IMR-90 (cell line): ENCODE data around the gene MCTP2. TPM values are rescaled to one million over a fixed set of nuclear protein-coding genes. Genes with fewer than 3 reads are reported as not detected.

Source experiments
- ATAC-seq: fragments of 200-7000 bp; cut with Tn5 transposase; 2 replicates; pipeline ENCODE4 v1.9.1; 2020; ENCODE audit warnings: low read depth, mild to moderate bottlenecking, moderate library complexity
- BruUV-seq: library from RNA; stranded (reverse); fragments of 400-500 nt; replicated peaks from 2 replicates; lab custom pipeline; 2021; lab: Mats Ljungman, UMichigan
- CTCF ChIA-PET: fragments of 300-600 bp; formaldehyde crosslinking; extraction: SDS; loops from one replicate; lab custom pipeline; 2021; ENCODE audit warnings: antibody characterized with exemption; lab: Yijun Ruan, JAX
- POLR2A ChIA-PET: fragments of 300-600 bp; sonication (Branson Sonifier 250); formaldehyde crosslinking; loops from one replicate; lab custom pipeline; 2022; ENCODE audit warnings: antibody characterized with exemption; ENCODE audit not compliant: unreplicated experiment; lab: Charles Lee
- DNase-seq: peaks from one replicate; pipeline ENCODE4 v3.0.0; 2013
- H2AFZ ChIP-seq: replicated peaks from 2 replicates; pipeline ENCODE3; 2013; ENCODE audit warnings: low read length, mild to moderate bottlenecking; ENCODE audit not compliant: poor library complexity
- H2AK5ac ChIP-seq: 2 replicates; pipeline ENCODE4 v1.6.1; 2013; ENCODE audit warnings: low read depth, low read length, inconsistent platforms
- H2AK9ac ChIP-seq: replicated peaks from 2 replicates; pipeline ENCODE3; 2013; ENCODE audit warnings: mild to moderate bottlenecking, low read depth, low read length, moderate library complexity; ENCODE audit not compliant: poor library complexity
- H2BK120ac ChIP-seq: 2 replicates; pipeline ENCODE4 v1.6.1; 2013; ENCODE audit warnings: low read depth, low read length, inconsistent platforms
- H2BK15ac ChIP-seq: 3 replicates; pipeline ENCODE4 v1.6.1; 2013; ENCODE audit warnings: low read depth, low read length, inconsistent platforms
- H2BK20ac ChIP-seq: 2 replicates; pipeline ENCODE4 v1.6.1; 2013; ENCODE audit warnings: low read depth, mild to moderate bottlenecking, inconsistent platforms, low read length, moderate library complexity
- H2BK5ac ChIP-seq: 2 replicates; pipeline ENCODE4 v1.6.1; 2013; ENCODE audit warnings: mild to moderate bottlenecking, low read depth, low read length, inconsistent platforms; ENCODE audit not compliant: poor library complexity, severe bottlenecking
- H3K14ac ChIP-seq: replicated peaks from 2 replicates; pipeline ENCODE4 v1.6.1; 2013; ENCODE audit warnings: low read depth, low read length, inconsistent platforms
- H3K18ac ChIP-seq: 2 replicates; pipeline ENCODE4 v1.6.1; 2013; ENCODE audit warnings: low read depth, low read length, control low read depth
- H3K23ac ChIP-seq: 2 replicates; pipeline ENCODE4 v1.6.1; 2013; ENCODE audit warnings: low read depth, low read length, inconsistent platforms
- H3K27ac ChIP-seq: 2 replicates; pipeline ENCODE4 v1.5.1; 2013; ENCODE audit warnings: mild to moderate bottlenecking, control low read depth, low read length; ENCODE audit not compliant: insufficient read depth
- H3K27me3 ChIP-seq: 2 replicates; pipeline ENCODE4 v1.6.1; 2013; ENCODE audit warnings: low read length; ENCODE audit not compliant: control insufficient read depth, insufficient read depth
- H3K36me3 ChIP-seq: 2 replicates; pipeline ENCODE4 v1.6.1; 2013; ENCODE audit warnings: low read length, mixed read lengths; ENCODE audit not compliant: control insufficient read depth, insufficient read depth
- H3K4ac ChIP-seq: 2 replicates; pipeline ENCODE4 v1.6.1; 2013; ENCODE audit warnings: low read depth, low read length, inconsistent platforms
- H3K4me1 ChIP-seq: 2 replicates; pipeline ENCODE4 v1.6.1; 2013; ENCODE audit warnings: low read length, mixed read lengths; ENCODE audit not compliant: control insufficient read depth, insufficient read depth
- H3K4me2 ChIP-seq: 2 replicates; pipeline ENCODE4 v1.6.1; 2013; ENCODE audit warnings: low read depth, mild to moderate bottlenecking, control low read depth, low read length, moderate library complexity
- H3K4me3 ChIP-seq: 2 replicates; pipeline ENCODE4 v1.5.1; 2013; ENCODE audit warnings: low read depth, mild to moderate bottlenecking, control low read depth, low read length, moderate library complexity; ENCODE audit not compliant: insufficient read depth
- H3K56ac ChIP-seq: 2 replicates; pipeline ENCODE4 v1.6.1; 2013; ENCODE audit warnings: low read length, inconsistent platforms; ENCODE audit not compliant: insufficient read depth; ENCODE audit errors: extremely low read depth
- H3K79me1 ChIP-seq, 2 experiments: 2 replicates each; pipeline ENCODE4 v1.6.1; 2013; ENCODE audit warnings: low read length in 2 of 2, inconsistent platforms in 1 of 2, low read depth in 1 of 2
- H3K9ac ChIP-seq: 2 replicates; pipeline ENCODE4 v1.6.1; 2013; ENCODE audit warnings: low read depth, low read length, control low read depth
- H3K9me1 ChIP-seq: 2 replicates; pipeline ENCODE4 v1.6.1; 2013; ENCODE audit warnings: low read length, inconsistent platforms; ENCODE audit not compliant: insufficient read depth
- H3K9me3 ChIP-seq: 2 replicates; pipeline ENCODE4 v1.6.1; 2013; ENCODE audit warnings: low read length; ENCODE audit not compliant: control insufficient read depth, insufficient read depth
- H4K20me1 ChIP-seq: 2 replicates; pipeline ENCODE4 v1.6.1; 2013; ENCODE audit warnings: low read length, inconsistent platforms; ENCODE audit not compliant: insufficient read depth
- H4K5ac ChIP-seq: 2 replicates; pipeline ENCODE4 v1.6.1; 2013; ENCODE audit warnings: mild to moderate bottlenecking, low read depth, low read length, control low read depth
- H4K8ac ChIP-seq, 2 experiments: 2 replicates each; pipeline ENCODE4 v1.6.1; 2013; ENCODE audit warnings: low read depth in 2 of 2, low read length in 2 of 2, control low read depth in 1 of 2, inconsistent platforms in 1 of 2
- H4K91ac ChIP-seq: 2 replicates; pipeline ENCODE4 v1.6.1; 2013; ENCODE audit warnings: low read depth, low read length, inconsistent platforms; ENCODE audit not compliant: insufficient read depth
- BHLHE40 ChIP-seq: fragments of 150-350 bp; IDR thresholded peaks from 2 replicates; pipeline ENCODE4 v1.6.1; 2016; ENCODE audit warnings: mild to moderate bottlenecking, low read depth, low read length
- CEBPB ChIP-seq: IDR thresholded peaks from 2 replicates; pipeline ENCODE4 v1.6.1; 2012; ENCODE audit warnings: low read depth, low read length, improper control_type of control experiment
- CTCF ChIP-seq: conservative IDR thresholded peaks from 2 replicates; pipeline ENCODE4 v1.5.1; 2012; ENCODE audit warnings: mild to moderate bottlenecking, low read depth, low read length, improper control_type of control experiment
- ELK1 ChIP-seq: fragments of 150-350 bp; IDR thresholded peaks from 2 replicates; pipeline ENCODE4 v1.6.1; 2016; ENCODE audit warnings: low read depth, mild to moderate bottlenecking, low read length, moderate library complexity, borderline replicate concordance
- FOS ChIP-seq: fragments of 150-350 bp; IDR thresholded peaks from 2 replicates; pipeline ENCODE4 v1.6.1; 2016; ENCODE audit warnings: low read depth, low read length
- MAZ ChIP-seq: IDR thresholded peaks from 2 replicates; pipeline ENCODE4 v1.6.1; 2012; ENCODE audit warnings: low read depth, mild to moderate bottlenecking, low read length, improper control_type of control experiment, moderate library complexity, borderline replicate concordance
- NFE2L2 ChIP-seq: fragments of 150-350 bp; IDR thresholded peaks from 2 replicates; pipeline ENCODE4 v1.6.1; 2016; ENCODE audit warnings: low read depth, mild to moderate bottlenecking, low read length
- POLR2A ChIP-seq: IDR thresholded peaks from 2 replicates; pipeline ENCODE4 v1.6.1; 2012; ENCODE audit warnings: mild to moderate bottlenecking, low read depth, low read length
- RAD21 ChIP-seq: IDR thresholded peaks from 2 replicates; pipeline ENCODE4 v1.6.1; 2012; ENCODE audit warnings: low read length, improper control_type of control experiment
- RCOR1 ChIP-seq: IDR thresholded peaks from 2 replicates; pipeline ENCODE4 v1.6.1; 2012; ENCODE audit warnings: mild to moderate bottlenecking, low read length, improper control_type of control experiment; ENCODE audit not compliant: insufficient replicate concordance
- RFX5 ChIP-seq: IDR thresholded peaks from 2 replicates; pipeline ENCODE4 v1.8.0; 2012; ENCODE audit warnings: low read depth, mild to moderate bottlenecking, low read length, moderate library complexity
- SMC3 ChIP-seq: fragments of 150-350 bp; IDR thresholded peaks from 2 replicates; pipeline ENCODE4 v1.6.1; 2016; ENCODE audit warnings: low read depth, mild to moderate bottlenecking, antibody characterized with exemption, low read length, moderate library complexity
- USF2 ChIP-seq: fragments of 150-350 bp; IDR thresholded peaks from 2 replicates; pipeline ENCODE4 v1.6.1; 2017; ENCODE audit warnings: mild to moderate bottlenecking, antibody characterized with exemption, low read length, low read depth
- WGBS, 2 experiments: methylation state at CpG; one replicate each; pipeline versions ENCODE4 v1.1.5 to v1.1.7; 2013; ENCODE audit warnings: missing lambda C conversion rate in 2 of 2; ENCODE audit not compliant: insufficient read length in 1 of 2; ENCODE audit errors: extremely low coverage in 2 of 2; 5-methylcytosine and 5-hydroxymethylcytosine counted together
- dilution Hi-C: fragments of 300-500 bp; cut with HindIII; formaldehyde crosslinking; loops from one replicate; pipeline ENCODE4 v1.14.3; 2018; ENCODE audit warnings: low sequenced_read_pairs; ENCODE audit not compliant: unreplicated experiment
- in situ Hi-C: fragments of 300-500 bp; cut with MboI; formaldehyde crosslinking; loops from 3 replicates; pipeline ENCODE4 v1.14.3; 2019; ENCODE audit warnings: low sequenced_read_pairs, inconsistent platforms, mixed read lengths
- intact Hi-C: fragments of 100-400 bp; cut with micrococcal nuclease; formaldehyde crosslinking; loops from 2 replicates; pipeline ENCODE4 v1.10.0; 2022
- polyA plus RNA-seq, 3 experiments: library from polyadenylated mRNA; depleted of rRNA; stranded (reverse); fragments of >200 nt; gene quantifications; 2 replicates each; pipeline ENCODE4 v1.2.3, GENCODE V29; 2012; ENCODE audit warnings: low replicate concordance in 1 of 3
- total RNA-seq: library from RNA; depleted of rRNA; stranded (reverse); fragments of >200 nt; gene quantifications from 2 replicates; pipeline ENCODE4 v1.2.3, GENCODE V29; 2012

MCTP2 gene
- total and polyA plus RNA-seq, 2 of the 4 experiments (the other 2 are of a cell fraction) = 5.1 to 9.9 TPM

GRCh38 chr15:94238539-94239118, 7.3 kb downstream of the MCTP2 start:
- H4K20me1 ChIP-seq = no peaks in the 10 kb centered on the region
- H4K91ac ChIP-seq = no peak overlapping the region
- peak overlapping the region; percentile 92 for H3K14ac ChIP-seq
- no CpG with 5 or more reads among the region's 4 CpGs for WGBS, 2 experiments
- no peaks in the 10 kb centered on the region for H3K27me3 ChIP-seq
- H2AK9ac ChIP-seq = no peak overlapping the region
- H3K27ac ChIP-seq = no peak overlapping the region; the same call in 1 of the 2 replicates
- peaks cover 3% of the 10 kb centered on the region; the same call in 1 of the 2 replicates for H3K9me1 ChIP-seq
- no peaks in the 10 kb centered on the region for H3K36me3 ChIP-seq
- no peaks in the 10 kb centered on the region for H3K9me3 ChIP-seq
- peak overlapping the region; percentile 77 for H3K4ac ChIP-seq
- H3K23ac ChIP-seq = peak overlapping the region; percentile 82
- H2BK20ac ChIP-seq = peak overlapping the region; percentile 84; the same call in 1 of the 2 replicates
- 0 out of 2 replicates have a peak overlapping the region, but pooled peaks have one; percentile 23 for H2AK5ac ChIP-seq
- in situ Hi-C loops = no loop called here
- no peak overlapping the region for H4K5ac ChIP-seq
- peak overlapping the region in 1 of 2 experiments; percentile 46; a peak in 1 of 4 replicates for H4K8ac ChIP-seq
- peak overlapping the region; percentile 80 for H2BK120ac ChIP-seq
- ATAC-seq (no peak), DNase-seq (no peak)
- no peak overlapping the region for H3K9ac ChIP-seq
- ChIA-PET POLR2A (no interaction called here), CTCF (interaction anchor here (0.6 kb wide), 1 partner anchor 11 kb away, joined by 3 read pairs; no protein-coding TSS in a partner anchor)
- no peak overlapping the region for H3K56ac ChIP-seq
- H2AFZ ChIP-seq = no peak overlapping the region
- no TSS peak for BruUV-seq
- dilution Hi-C loops = no loop called here
- intact Hi-C loops = no loop called here
- no peak overlapping the region for H3K4me3 ChIP-seq
- H2BK15ac ChIP-seq = 0 out of 3 replicates have a peak overlapping the region, but pooled peaks have one; percentile 74
- H3K79me1 ChIP-seq = peaks cover 14 to 34% of the 10 kb centered on the region in 2 experiments
- H3K18ac ChIP-seq = peak overlapping the region; percentile 70; the same call in 1 of the 2 replicates
- H3K4me1 ChIP-seq = peaks cover 5% of the 10 kb centered on the region
- no peak overlapping the region for H2BK5ac ChIP-seq
- TF ChIP-seq RFX5 (no peak), NFE2L2 (no peak), ELK1 (no peak), CTCF (no peak), MAZ (no peak), CEBPB (no peak), SMC3 (no peak), RAD21 (no peak), FOS (no peak), POLR2A (no peak), USF2 (no peak), BHLHE40 (no peak), RCOR1 (no peak)
- H3K4me2 ChIP-seq = no peak overlapping the region
